ENCODE data around the gene TIMM44.
A peak's percentile ranks its signal among the peaks of the same experiment; 100 is the strongest.
"Not testable (repeated sequence)": the region's sequence is repeated elsewhere in the genome, so short reads cannot be mapped to it uniquely, and the experiment has no call there.

The TIMM44 gene

GRCh38 chr19:7921302-7921966 is 22.0 kb downstream of the TIMM44 start:
- CTCF ChIA-PET: interaction anchor here (0.8 to 3.4 kb wide), 14 partner anchors 8 to 257 kb away, joined by 3 to 17 read pairs (median 5); partner anchors contain the start of genes MAP2K7, TIMM44 and TRAPPC5
- POLR2A ChIA-PET: interaction anchor here (2.3 to 2.9 kb wide), 2 partner anchors 18 to 23 kb away, joined by 11 to 18 read pairs; partner anchors contain the start of genes MAP2K7 and TIMM44
- DNase-seq (ENCODE audit: extremely low spot score): no peak
- no peak for TF ChIP-seq CTCF (IDR thresholded peaks at IDR 0.05; ENCODE audit: control extremely low read depth, extremely low read depth, low read depth, missing control alignments)

GRCh38 chr19:7920519-7921301 is 22.8 kb downstream of the TIMM44 start:
- POLR2A ChIA-PET: interaction anchor here (1.2 to 2.9 kb wide), 5 partner anchors 13 to 52 kb away, joined by 3 to 18 read pairs (median 5); partner anchors contain the start of genes MAP2K7 and TIMM44
- DNase-seq (ENCODE audit: extremely low spot score): peak; percentile 98
- TF ChIP-seq CTCF (IDR thresholded peaks at IDR 0.05; ENCODE audit: control extremely low read depth, extremely low read depth, low read depth, missing control alignments): no peak
- CTCF ChIA-PET: interaction anchor here (0.9 to 3.4 kb wide), 18 partner anchors 9 to 352 kb away, joined by 3 to 17 read pairs (median 4); partner anchors contain the start of genes MAP2K7, TIMM44 and TRAPPC5

- peak; percentile 92 for DNase-seq (ENCODE audit: extremely low spot score)
- ChIA-PET POLR2A (interaction anchor here (1.2 to 2.9 kb wide), 5 partner anchors 12 to 51 kb away, joined by 3 to 18 read pairs (median 5); partner anchors contain the start of genes MAP2K7 and TIMM44), CTCF (interaction anchor here (0.9 to 3.4 kb wide), 16 partner anchors 8 to 351 kb away, joined by 3 to 17 read pairs (median 5); partner anchors contain the start of genes MAP2K7 and TIMM44)
- TF ChIP-seq CTCF (IDR thresholded peaks at IDR 0.05; ENCODE audit: control extremely low read depth, extremely low read depth, low read depth, missing control alignments): no peak
Measured at GRCh38 chr19:7919610-7920518, 23.6 kb downstream of the TIMM44 start, which contains the start of gene SNAPC2. Gene SNAPC2 (plus strand): TSS chr19:7920338. CDS start chr19:7920367, 29 bp downstream.

DNA sequence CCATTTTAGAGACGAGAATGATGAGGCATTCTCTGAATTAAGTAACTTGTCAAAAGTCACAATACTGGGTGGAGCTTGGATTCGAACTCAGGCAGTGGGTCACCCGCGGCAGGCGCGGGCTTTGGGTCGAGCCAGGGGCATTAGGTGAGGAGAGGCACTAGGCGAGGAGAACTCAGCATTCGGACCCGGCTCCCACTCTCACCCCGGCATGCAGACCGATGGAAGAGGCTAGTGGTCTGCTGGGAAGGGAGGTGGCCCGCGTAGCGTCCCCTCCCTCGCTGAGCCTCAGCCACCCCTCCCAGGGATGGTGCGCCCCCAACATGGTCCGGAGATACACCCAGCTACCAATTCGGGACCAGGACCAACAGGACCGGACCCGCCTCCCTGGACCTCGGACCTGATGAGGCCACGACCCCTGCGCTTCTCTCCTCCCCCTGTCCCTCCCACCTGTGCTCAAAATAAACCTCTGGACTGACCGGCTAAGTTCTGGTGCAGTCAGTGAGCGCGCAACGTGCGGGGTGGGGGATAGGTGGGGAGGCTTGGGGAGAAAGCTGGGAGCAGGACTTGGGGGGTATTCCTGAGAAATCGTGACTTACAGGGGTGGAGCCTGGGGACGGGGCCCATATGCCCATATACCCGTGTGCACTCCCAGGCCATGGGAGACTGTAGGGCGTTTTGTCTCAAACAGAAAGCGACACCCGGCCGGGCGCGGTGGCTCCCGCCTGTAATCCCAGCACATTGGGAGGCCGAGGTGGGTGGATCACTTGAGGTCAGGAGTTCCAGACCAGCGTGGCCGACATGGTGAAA is 24.6 kb downstream of the TIMM44 start:
- TF ChIP-seq CTCF (IDR thresholded peaks at IDR 0.05; ENCODE audit: control extremely low read depth, extremely low read depth, low read depth, missing control alignments): no peak
- CTCF ChIA-PET: interaction anchor here (1.1 to 3.2 kb wide), 7 partner anchors 10 to 77 kb away, joined by 3 to 17 read pairs (median 5); partner anchors contain the start of genes MAP2K7 and TIMM44
- DNase-seq (ENCODE audit: extremely low spot score): no peak
- POLR2A ChIA-PET: interaction anchor here (2.9 kb wide), 1 partner anchor 15 kb away, joined by 11 read pairs; the partner anchor contains the start of gene MAP2K7

DNA sequence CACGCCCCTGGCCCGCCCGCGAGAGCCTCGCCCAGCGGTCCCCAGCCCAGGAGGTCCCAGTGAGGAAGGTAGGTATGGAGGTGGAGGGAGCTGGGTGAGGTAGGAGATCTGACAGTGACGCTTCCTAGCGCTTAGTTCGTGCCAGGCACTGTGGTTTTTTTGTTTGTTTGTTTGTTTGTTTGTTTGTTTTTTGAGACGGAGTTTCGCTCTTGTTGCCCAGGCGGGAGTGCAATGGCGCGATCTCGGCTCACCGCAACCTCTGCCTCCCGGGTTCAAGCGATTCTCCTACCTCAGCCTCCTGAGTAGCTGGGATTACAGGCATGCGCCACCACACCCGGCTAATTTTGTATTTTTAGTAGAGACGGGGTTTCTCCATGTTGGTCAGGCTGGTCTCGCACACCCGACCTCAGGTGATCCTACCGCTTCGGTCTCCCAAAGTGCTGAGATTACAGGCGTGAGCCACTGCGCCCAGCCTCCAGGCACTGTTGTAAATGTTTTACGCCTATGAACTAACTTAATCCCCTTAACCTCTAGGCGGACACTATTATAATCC is 25.3 kb downstream of the TIMM44 start:
- ChIA-PET CTCF (interaction anchor here (0.9 to 2.1 kb wide), 8 partner anchors 8 to 77 kb away, joined by 3 to 9 read pairs (median 5); partner anchors contain the start of genes CTXN1, MAP2K7 and TIMM44), POLR2A (interaction anchor here (1.5 kb wide), 1 partner anchor 14 kb away, joined by 4 read pairs; the partner anchor contains the start of gene MAP2K7)
- DNase-seq (ENCODE audit: extremely low spot score): not testable (repeated sequence)
